Loucy (cell line): Measurements from ENCODE around the gene SLC22A15.

Source experiments
- EZH2phosphoT487 ChIP-seq: fragments of 200-600 bp; IDR thresholded peaks from 2 replicates; pipeline ENCODE4 v1.6.1; 2018; ENCODE audit warnings: antibody characterized with exemption, mild to moderate bottlenecking, moderate library complexity, borderline replicate concordance
- TF ChIP-seq, protein P1 (sequence below): fragments of 200-600 bp; sonication (generic); conservative IDR thresholded peaks from 2 replicates; pipeline ENCODE4 v1.5.1; 2014; ENCODE audit warnings: mild to moderate bottlenecking, antibody characterized with exemption, low read length

DNA sequence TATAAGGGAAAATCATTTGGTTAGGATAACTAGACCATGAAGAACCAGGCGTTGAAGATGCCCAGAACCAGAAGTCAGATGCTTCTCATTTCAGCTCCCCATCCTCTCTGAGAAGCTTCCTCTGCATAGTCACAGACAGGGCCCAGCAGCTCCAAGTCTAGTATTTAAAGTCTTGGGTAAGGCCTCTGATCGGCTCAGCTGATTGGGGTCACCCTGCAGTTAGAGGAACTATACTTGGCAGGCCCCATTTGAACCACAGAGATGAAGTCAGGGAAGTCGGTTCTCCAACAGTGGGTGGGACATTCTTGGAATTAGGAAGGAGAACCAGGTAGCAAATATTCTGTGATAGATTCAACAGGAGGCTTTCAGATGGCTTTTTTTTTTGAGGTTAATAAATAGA, 48.3 kb downstream of the SLC22A15 start:
- TF ChIP-seq, protein P1, sequence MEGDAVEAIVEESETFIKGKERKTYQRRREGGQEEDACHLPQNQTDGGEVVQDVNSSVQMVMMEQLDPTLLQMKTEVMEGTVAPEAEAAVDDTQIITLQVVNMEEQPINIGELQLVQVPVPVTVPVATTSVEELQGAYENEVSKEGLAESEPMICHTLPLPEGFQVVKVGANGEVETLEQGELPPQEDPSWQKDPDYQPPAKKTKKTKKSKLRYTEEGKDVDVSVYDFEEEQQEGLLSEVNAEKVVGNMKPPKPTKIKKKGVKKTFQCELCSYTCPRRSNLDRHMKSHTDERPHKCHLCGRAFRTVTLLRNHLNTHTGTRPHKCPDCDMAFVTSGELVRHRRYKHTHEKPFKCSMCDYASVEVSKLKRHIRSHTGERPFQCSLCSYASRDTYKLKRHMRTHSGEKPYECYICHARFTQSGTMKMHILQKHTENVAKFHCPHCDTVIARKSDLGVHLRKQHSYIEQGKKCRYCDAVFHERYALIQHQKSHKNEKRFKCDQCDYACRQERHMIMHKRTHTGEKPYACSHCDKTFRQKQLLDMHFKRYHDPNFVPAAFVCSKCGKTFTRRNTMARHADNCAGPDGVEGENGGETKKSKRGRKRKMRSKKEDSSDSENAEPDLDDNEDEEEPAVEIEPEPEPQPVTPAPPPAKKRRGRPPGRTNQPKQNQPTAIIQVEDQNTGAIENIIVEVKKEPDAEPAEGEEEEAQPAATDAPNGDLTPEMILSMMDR = no peak
- no peak for TF ChIP-seq EZH2phosphoT487
